HG03064 (cell line): ENCODE measurements around the gene USP40.

Experiments used
- ATAC-seq: cut with Tn5 transposase; IDR thresholded peaks from one replicate; pipeline ENCODE4 v1.9.1; 2021; ENCODE audit warnings: low read depth; ENCODE audit not compliant: unreplicated experiment

Gene USP40

GRCh38 chr2:233463586-233463985 is 103.0 kb downstream of the USP40 start:
- ATAC-seq = no peak

- no peak for ATAC-seq
Measured at GRCh38 chr2:233462826-233463470, 103.6 kb downstream of the USP40 start.

- ATAC-seq = no peak
Measured at GRCh38 chr2:233462202-233462785, 104.3 kb downstream of the USP40 start.

DNA sequence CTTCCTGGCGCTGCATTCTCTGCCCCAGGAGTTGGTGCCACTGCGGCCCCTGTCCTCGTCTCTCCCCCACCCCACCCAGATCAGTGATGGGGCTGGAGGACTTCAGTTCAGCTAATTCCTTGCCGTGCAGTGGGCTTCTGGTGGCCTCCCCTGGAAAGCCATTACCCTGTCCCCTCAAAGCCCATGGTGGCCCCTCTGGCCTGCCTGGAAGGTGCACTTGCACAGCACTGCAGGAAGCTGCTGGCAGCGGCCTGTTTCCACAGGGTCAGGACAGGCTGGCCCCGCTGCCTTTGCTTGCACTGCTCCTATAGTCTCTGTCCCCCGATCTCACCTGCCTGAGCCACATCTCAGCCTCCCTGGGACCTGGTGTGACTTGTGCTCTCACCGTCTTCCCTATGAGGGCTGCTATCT is 105.1 kb downstream of the USP40 start:
- no peak for ATAC-seq

- no peak for ATAC-seq
Measured at GRCh38 chr2:233460726-233461441, 105.7 kb downstream of the USP40 start.

- ATAC-seq = no peak
Measured at GRCh38 chr2:233459426-233459825, 107.2 kb downstream of the USP40 start.

DNA sequence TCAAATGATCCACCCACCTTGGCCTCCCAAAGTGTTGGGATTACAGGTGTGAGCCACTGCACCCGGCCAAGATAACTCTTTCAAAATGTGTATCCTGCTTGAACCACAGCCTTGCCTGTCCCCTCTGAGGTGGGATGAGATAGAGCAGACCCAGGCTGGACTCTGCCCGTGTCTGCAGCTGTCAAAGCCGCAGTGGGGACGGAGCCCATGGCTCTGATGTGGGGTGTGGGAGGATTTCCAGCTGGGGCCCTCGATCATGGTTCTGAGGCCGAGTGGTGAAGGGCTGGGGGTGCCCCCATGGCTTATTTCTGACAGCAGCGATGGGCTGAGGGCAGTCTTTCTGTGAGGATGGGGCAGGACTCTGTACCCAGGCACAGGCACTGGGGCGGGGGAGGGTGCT is 107.8 kb downstream of the USP40 start:
- no peak for ATAC-seq

DNA sequence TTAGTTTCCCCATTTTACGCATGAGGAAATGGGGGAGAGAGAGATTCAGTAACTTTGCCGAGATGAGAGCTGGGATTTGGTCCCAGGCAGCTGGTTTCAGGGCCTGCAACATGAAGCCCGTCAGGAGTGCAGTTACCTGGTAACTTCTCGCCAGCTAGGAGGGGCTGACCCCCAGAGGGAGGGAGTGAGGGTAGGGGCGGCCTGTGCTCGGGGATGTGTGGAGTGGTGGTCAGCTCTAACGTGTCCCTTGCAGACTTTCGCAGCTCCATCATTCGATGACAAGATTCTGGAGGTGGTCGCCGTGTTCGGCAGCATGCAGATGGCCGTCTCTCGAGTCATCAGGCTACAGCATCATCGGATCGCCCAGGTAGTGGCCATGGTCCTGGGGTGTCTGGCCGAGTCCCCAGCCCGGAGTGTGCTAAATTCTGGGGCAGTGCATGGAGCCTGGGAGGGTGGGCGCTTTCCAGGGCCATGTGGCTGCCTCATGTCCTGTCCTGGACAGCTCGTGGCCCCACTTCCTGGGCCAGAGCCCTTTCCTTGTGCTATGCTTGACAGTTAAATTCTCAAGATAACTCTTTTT is 108.5 kb downstream of the USP40 start:
- no peak for ATAC-seq

DNA sequence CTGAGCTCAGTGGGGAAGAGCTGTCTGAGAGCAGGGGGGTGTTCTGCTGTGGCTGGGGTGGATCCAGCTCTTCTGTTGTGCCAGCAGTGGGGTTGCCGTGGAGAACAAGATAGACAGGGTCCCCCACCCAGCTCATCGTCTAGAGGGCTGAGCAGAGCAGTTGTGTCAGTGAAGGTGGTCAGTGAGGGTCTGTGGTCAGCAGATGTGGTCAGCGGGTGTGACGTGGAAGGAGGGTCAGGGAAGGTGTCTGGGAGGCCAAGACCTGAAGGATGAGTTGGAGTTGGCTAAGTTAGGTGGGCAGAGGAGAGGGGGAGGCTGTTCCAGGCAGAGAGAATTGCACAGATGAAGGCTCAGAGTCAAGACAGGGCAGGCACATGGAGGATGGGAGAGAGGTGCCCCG is 109.2 kb downstream of the USP40 start:
- ATAC-seq = no peak

DNA sequence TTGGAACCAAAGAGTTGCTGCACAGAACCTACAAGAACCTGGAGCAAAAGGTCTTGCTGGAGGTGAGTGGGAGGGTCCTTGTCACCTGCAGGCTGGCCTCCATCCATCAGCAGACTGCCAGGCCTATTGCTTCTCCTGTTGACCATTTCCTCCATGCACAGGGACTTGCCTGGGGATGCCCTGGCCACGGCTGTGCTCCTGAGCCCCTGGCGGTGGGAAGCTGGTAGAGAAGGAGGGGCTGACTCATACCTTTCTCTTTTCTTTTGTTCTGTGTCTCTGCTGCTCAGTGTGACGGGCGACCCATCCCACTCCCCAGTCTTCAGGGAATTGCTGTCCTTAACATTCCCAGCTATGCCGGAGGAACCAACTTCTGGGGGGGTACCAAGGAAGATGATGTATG is 109.6 kb downstream of the USP40 start:
- ATAC-seq = no peak

DNA sequence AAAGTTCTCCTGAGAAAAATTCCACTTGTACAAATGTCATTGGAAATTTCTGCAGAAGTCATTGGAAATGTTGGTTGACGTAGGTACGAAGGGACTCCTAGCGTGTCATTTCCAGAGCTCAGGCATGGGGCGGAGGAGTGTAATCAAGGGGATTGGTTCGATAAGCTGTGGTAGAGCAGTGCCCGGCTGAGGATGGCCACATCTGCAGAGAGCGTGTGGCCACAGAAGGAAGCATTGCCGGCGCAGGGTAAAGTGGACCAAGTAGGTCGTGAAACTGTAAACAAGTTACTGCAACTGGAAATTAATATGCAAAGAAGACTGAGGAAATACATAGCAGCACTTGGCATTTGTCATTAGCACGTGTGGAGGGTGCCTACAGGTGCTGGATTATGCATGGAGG is 110.5 kb downstream of the USP40 start:
- no peak for ATAC-seq

- no peak for ATAC-seq
Measured at GRCh38 chr2:233455491-233455890, 111.1 kb downstream of the USP40 start.

DNA sequence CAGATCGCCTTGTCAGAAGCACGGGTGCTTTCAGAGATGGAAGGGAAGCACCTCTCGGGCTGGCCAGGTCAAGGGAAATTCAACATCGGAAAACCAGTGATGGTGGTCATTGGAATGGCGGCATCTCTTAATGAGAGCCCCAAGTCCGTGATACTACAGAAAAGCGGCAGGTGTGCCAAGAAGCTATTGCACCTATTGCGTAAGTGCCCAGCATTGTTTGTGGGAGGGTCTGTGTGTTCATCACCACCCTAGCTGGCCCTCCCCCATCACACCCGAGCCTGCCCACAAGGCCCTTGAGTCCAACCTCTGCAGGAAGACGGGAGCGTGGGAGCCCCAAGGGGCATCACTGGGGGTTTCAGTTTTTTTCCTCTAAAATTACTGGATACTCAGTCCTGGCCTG is 111.6 kb downstream of the USP40 start:
- ATAC-seq = no peak

DNA sequence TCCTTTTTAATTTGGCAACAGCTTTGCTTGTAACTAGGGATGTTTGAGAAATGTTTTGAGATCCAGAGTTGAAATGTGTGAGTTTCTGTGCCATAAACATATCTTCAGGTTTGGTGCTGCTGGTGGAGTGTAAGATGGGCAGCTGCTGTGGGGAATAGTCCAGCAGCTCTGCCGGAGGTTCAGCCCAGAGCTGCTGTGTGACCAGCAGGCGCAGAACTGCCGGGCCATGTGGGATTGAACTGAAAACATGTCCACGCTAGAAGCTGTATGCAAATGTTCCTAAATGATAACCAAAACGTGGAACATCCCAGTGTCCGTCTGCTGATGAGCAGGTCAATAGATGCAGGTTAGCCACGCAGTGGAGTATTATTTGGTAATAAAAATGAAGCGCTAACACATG is 112.7 kb downstream of the USP40 start:
- ATAC-seq = no peak

GRCh38 chr2:233453111-233453915 is 113.3 kb downstream of the USP40 start:
- no peak for ATAC-seq

DNA sequence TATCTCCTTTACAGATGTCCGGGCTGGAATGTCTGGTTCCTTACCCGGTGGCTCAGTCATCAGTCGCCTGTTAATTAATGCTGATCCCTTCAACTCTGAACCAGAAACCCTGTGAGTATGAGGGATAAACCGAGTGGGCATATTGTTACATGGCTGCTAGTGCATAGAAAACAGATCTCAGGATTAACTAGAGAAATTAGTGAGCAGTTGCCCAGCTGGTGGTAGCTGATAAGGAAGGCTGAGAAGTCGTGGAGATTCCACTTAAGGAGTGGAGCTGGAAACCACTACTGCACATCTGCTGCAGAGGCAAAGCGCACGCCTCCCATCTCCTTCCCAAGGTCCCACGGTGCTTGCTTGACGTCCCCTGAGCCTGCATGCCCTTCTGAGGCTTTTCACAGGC is 114.6 kb downstream of the USP40 start:
- ATAC-seq = no peak

GRCh38 chr2:233450864-233451575 is 115.6 kb downstream of the USP40 start:
- ATAC-seq = no peak

DNA sequence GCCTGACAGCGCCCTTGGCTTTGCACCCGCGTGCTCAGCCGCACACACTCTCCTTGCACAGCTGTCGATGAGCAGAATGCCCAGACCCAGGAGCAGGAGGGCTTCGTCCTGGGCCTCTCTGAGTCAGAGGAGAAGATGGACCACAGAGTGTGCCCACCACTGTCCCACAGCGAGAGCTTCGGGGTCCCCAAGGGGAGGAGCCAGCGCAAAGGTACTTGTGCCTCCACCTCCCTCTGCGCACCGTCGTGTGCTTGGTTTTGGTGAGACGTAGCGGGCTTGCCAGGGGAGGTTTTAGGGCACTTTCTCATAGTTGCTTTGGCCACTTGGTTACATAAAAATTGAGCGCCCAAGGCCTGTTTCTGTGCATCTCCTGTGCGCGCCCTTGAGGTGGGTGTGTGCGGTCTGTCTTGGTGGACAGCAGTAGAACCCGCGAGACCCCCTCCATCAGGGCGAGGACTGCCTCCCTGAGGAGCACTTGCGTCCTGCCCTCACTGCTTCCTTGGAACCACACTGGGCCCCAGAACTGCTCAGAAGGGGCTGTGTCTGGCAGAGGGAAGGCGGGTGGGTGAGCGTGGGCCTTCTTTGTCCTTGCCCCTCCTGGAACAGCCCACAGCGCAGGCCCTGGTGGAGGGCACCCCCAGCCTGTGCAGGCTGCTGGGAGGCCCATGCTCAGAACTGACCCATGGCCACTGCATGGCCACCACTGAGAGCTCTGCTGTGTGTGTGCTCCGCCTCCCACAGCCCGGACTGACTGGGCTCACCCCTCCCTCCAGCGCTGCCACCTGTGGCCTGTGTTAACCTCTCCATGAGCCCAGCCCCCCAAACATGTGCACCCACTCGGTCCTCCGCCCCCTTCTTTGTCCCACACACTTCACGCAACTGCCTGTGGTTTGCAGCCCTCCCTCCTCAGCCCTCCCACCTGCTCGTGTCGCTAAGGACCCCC is 116.4 kb downstream of the USP40 start:
- no peak for ATAC-seq
